GM21381 (cell line): Measurements from ENCODE around the gene PCDHGA6.
"Not testable (repeated sequence)": the region's sequence is repeated elsewhere in the genome, so short reads cannot be mapped to it uniquely, and the experiment has no call there.

Source experiments
- ATAC-seq: cut with Tn5 transposase; IDR thresholded peaks from one replicate; pipeline ENCODE4 v1.9.1; 2021; ENCODE audit warnings: mild to moderate bottlenecking, moderate library complexity; ENCODE audit not compliant: unreplicated experiment

Gene PCDHGA6

GRCh38 chr5:141359790-141360426 lies 13.8 kb upstream of the PCDHGA6 start, which contains the start of gene PCDHGB2:
PCDHGB2 (plus strand) TSS chr5:141359994; CDS start chr5:141360136, 142 bp downstream.
- ATAC-seq = no peak

DNA sequence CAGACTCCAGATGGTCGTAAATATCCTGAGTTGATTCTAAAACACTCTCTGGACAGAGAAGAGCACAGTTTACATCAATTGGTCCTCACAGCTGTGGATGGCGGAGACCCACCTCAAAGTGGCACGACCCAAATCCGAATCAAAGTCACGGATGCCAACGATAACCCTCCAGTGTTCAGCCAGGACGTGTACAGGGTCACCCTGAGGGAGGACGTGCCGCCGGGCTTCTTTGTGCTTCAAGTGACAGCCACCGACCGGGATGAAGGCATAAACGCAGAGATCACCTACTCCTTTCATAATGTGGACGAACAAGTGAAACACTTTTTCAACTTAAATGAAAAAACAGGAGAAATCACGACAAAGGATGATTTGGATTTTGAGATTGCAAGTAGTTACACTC lies 13.0 kb upstream of the PCDHGA6 start:
- no peak for ATAC-seq

- no peak for ATAC-seq
These were observed 11.0 kb upstream of the PCDHGA6 start for GRCh38 chr5:141362719-141363118.

DNA sequence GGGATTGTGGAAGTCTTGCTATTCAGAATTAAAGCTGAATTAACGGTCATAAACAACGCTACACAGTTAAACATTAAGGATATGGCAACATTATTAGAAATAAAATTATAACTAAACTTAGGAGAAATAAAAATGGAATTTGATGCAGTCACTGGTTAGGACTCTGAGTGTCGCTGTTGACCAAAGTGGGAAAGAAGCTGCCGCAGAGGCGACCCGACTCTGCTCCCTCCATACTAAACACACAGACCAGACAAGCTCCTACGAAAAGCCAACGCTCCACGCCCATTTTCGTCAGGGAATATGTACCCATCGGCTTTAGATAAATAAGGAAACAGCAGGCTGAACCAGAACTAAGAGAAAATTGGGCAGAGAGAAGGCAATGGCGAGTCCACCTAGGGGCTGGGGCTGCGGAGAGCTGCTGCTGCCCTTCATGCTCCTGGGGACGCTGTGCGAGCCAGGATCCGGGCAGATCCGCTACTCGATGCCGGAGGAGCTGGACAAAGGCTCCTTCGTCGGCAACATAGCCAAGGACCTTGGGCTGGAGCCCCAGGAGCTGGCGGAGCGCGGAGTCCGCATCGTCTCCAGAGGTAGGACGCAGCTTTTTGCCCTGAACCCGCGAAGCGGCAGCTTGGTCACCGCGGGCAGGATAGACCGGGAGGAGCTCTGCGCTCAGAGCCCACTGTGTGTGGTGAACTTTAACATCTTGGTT lies 9.6 kb upstream of the PCDHGA6 start, which contains the start of gene PCDHGA5:
PCDHGA5 (plus strand) TSS at position 211 of the 709 bp plus-strand sequence; CDS start at position 380, 169 bp downstream.
- no peak for ATAC-seq

DNA sequence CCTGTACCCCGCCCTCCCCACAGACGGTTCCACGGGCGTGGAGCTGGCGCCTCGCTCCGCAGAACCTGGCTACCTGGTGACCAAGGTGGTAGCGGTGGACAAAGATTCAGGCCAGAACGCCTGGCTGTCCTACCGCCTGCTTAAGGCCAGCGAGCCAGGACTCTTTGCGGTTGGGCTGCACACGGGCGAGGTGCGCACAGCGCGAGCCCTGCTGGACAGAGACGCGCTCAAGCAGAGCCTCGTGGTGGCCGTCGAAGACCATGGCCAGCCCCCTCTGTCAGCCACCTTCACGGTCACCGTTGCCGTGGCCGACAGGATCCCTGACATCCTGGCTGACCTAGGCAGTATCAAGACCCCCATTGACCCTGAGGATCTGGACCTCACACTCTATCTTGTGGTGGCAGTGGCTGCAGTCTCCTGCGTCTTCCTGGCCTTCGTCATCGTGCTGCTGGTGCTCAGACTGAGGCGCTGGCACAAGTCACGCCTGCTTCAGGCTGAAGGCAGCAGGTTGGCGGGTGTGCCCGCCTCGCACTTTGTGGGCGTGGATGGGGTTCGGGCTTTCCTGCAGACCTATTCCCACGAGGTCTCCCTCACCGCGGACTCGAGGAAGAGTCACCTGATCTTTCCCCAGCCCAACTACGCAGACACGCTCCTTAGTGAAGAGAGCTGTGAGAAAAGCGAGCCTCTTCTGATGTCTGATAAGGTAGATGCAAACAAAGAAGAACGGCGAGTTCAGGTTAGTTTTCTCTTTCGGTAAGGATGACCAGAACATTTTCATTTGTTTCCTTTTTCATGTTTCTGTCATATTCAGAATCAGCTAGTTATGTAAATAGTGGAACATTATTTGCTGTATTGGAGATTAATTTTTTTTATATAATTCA lies 7.4 kb upstream of the PCDHGA6 start:
- ATAC-seq = no peak

DNA sequence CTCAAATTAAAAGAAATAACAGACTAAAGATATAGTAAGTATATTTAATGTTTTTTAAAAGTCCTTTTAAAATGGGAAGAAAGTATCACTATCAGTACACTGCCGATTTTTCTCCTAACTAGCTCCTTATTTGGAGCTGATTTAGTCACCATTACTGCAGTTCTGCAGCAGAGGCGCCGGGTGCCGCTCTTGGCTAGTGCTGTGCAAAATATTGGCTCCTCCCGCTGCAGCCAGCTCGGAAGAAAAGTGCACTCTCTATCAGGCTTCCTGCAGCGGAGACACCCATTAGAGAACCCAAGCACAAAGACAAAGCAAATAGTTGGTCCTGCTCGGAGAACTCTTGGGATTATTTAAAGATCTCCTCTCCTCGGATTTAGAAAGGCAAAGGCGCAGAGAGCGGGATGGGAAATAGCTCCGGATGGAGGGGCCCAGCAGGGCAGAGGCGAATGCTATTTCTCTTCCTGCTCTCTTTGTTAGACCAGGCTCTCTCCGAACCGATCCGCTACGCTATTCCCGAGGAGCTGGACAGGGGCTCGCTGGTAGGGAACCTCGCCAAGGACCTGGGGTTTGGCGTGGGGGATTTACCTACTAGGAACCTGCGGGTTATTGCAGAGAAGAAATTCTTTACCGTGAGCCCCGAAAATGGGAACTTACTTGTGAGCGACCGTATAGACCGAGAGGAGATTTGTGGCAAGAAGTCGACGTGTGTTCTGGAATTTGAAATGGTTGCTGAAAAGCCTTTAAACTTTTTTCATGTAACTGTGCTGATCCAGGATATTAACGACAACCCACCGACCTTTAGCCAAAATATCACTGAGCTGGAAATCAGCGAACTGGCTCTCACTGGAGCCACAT lies 3.5 kb upstream of the PCDHGA6 start, which contains the start of gene PCDHGB3:
PCDHGB3 (plus strand) TSS at position 249 of the 855 bp plus-strand sequence; CDS start at position 402, 153 bp downstream.
- peak; percentile 97 for ATAC-seq

GRCh38 chr5:141371572-141372475 lies 1.9 kb upstream of the PCDHGA6 start:
- no peak for ATAC-seq

GRCh38 chr5:141374627-141375026 lies 936 bp downstream of the PCDHGA6 start:
- ATAC-seq = no peak

DNA sequence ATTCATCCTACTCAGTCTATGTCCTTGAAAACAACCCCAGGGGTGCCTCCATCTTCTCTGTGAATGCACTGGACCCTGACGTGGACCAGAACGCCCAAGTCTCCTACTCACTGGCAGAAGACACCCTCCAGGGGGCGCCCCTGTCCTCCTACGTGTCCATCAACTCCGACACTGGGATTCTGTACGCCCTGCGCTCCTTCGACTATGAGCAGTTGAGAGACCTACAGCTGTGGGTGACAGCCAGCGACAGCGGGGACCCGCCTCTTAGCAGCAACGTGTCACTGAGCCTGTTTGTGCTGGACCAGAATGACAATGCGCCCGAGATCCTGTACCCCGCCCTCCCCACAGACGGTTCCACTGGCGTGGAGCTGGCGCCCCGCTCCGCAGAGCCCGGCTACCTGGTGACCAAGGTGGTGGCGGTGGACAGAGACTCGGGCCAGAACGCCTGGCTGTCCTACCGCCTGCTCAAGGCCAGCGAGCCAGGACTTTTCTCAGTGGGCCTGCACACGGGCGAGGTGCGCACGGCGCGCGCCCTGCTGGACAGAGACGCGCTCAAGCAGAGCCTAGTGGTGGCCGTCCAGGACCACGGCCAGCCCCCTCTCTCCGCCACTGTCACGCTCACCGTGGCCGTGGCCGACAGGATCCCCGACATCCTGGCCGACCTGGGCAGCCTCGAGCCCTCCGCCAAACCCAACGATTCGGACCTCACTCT lies 1.9 kb downstream of the PCDHGA6 start:
- ATAC-seq = not testable (repeated sequence)

GRCh38 chr5:141382469-141383294 lies 9.0 kb downstream of the PCDHGA6 start, which contains the start of gene PCDHGA7:
PCDHGA7 (plus strand) TSS chr5:141382742; CDS start chr5:141382900, 158 bp downstream.
- ATAC-seq = no peak

GRCh38 chr5:141383345-141383744 lies 9.7 kb downstream of the PCDHGA6 start:
- ATAC-seq = no peak

GRCh38 chr5:141384471-141385267 lies 11.0 kb downstream of the PCDHGA6 start:
- ATAC-seq = no peak

- not testable (repeated sequence) for ATAC-seq
These were observed 14.0 kb downstream of the PCDHGA6 start, which contains the start of gene PCDHGB4 for GRCh38 chr5:141387557-141388311. PCDHGB4 (plus strand) TSS chr5:141387698; CDS start chr5:141387885, 187 bp downstream.

DNA sequence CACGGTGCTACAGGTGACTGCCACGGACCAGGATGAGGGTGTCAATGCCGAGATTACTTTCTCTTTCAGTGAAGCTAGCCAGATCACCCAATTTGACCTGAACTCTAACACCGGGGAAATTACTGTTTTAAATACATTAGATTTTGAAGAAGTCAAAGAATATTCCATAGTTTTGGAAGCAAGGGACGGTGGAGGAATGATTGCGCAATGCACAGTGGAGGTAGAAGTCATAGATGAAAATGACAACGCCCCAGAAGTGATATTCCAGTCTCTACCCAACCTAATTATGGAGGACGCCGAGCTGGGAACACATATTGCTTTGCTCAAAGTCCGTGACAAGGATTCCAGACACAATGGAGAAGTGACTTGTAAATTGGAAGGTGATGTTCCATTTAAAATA lies 15.0 kb downstream of the PCDHGA6 start:
- ATAC-seq = no peak

GRCh38 chr5:141389153-141390042 lies 15.7 kb downstream of the PCDHGA6 start:
- no peak for ATAC-seq
